Erythroblast (primary cell): Measurements from ENCODE around the gene C4B.
"Not testable (repeated sequence)": the region's sequence is repeated elsewhere in the genome, so short reads cannot be mapped to it uniquely, and the experiment has no call there.

Source experiments
- GATA1 ChIP-seq: IDR thresholded peaks from 2 replicates; pipeline ENCODE4 v1.6.1; 2011; ENCODE audit warnings: low read depth, mild to moderate bottlenecking, control low read depth, low read length, moderate library complexity
- POLR2A ChIP-seq: IDR thresholded peaks from 2 replicates; pipeline ENCODE4 v1.6.1; 2011; ENCODE audit warnings: mild to moderate bottlenecking, low read length

- not testable (repeated sequence) for TF ChIP-seq POLR2A, GATA1
Measured at GRCh38 chr6:32067521-32067920, 52.9 kb downstream of the C4B start.
